H7 (cell line): ENCODE measurements around the gene ATP4A. TPM values are rescaled to one million over a fixed set of nuclear protein-coding genes. Genes with fewer than 3 reads are reported as not detected.

Source experiments
- DNase-seq: peaks from one replicate; pipeline ENCODE4 v3.0.0; 2012
- H3K27me3 ChIP-seq: 2 replicates; pipeline ENCODE4 v1.6.0; 2011; ENCODE audit warnings: mild to moderate bottlenecking, low read length; ENCODE audit not compliant: control insufficient read depth, insufficient read depth
- H3K36me3 ChIP-seq: replicated peaks from 2 replicates; pipeline ENCODE4 v1.5.1; 2011; ENCODE audit warnings: low read length; ENCODE audit not compliant: control insufficient read depth, insufficient read depth
- H3K4me3 ChIP-seq: 2 replicates; pipeline ENCODE4 v1.5.1; 2011; ENCODE audit warnings: low read depth, mild to moderate bottlenecking, control low read depth, low read length, moderate library complexity; ENCODE audit not compliant: insufficient read depth
- total RNA-seq: library from RNA; depleted of rRNA; stranded (reverse); fragments of >200 nt; shearing (Covaris generic); gene quantifications from 2 replicates; pipeline ENCODE4 v1.2.3, GENCODE V29; 2014

ATP4A gene
- total RNA-seq, 1 experiment from 2014 or later = 0.21 TPM

DNA sequence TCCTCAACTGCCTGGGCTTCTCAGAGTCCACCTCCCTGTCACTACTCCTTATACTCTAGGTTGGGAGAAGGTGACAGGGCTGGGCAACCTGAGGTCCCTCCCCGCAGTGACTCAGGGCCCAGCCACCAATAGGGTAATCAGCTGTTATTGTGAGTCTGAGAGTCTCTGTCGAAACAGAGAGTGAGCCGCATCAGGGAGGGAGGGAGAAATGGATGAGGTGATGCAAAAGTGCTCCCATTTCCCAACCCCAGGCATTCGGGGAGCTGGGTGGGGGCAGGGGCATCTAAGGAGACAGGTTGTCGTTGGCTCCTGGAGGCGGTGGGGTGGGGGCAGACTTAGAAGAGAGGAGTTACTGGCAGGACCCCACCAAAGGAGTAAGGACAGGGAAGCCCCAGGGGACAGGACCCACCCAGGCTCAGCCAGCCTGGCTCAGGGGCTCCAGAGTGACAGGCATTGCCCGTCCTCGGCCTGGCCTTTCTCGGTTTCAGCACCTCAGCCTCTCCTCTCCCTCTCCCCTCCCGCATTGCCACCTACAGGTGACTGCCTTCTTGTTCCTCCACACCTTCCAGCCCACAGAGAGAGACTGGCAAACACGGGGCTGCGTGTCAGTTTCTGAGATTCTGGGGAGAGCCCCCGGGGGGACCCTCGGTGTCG is 49.7 kb downstream of the ATP4A start, which contains the start of gene DMKN:
DMKN (minus strand) TSS at position 22 of the 654 bp plus-strand sequence. CDS start 174 bp downstream, outside the sequence.
- H3K36me3 ChIP-seq = no peaks in the 10 kb centered on the region
- peaks cover 4% of the 10 kb centered on the region for H3K27me3 ChIP-seq
- peak; percentile 85 for DNase-seq
- H3K4me3 ChIP-seq = peak within 1 kb of the TSS; percentile 41

DNA sequence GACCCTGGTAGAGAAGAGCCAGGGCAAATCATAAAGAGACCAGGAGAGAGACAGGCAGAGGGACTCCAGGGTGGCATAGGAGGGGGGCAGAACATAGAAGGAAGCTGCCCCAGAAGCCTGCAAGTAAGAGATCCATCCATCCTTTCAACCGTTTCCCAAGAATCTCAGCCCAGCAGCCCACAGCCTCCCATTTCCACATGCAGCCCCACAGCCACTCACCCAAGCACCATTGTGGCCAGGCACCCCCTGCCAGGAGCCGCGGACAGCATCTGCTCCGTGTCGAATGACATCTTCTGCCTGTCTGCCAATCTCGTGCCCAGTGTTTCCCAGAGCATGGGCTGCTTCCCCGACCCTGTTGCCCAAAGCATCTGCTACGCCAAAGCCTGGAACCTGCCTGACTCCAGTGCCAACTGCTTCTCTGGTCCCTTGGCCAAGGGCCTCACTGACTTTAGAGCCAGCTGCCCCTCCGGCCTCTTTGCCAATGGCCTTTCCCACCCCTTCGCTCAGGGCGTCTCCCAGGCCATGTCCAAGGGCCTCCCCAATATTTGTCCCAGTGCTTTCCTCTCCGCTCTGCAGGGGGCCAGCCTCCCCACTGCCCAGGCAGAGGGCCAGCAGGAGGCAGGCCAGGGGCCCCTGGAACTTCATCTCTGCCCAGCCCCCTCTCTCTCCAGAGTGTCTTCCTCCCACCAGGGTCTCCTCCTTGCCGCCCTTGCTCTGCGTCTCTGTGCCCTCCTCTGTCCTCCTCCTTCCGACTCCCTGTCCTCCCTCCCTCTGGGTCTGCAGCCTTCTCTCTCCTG is 50.4 kb downstream of the ATP4A start:
- H3K4me3 ChIP-seq = no peak overlapping the region
- H3K36me3 ChIP-seq = peaks cover under 1% of the 10 kb centered on the region; the same call in 1 of the 2 replicates
- peak; percentile 38 for DNase-seq
- peaks cover 4% of the 10 kb centered on the region for H3K27me3 ChIP-seq

DNA sequence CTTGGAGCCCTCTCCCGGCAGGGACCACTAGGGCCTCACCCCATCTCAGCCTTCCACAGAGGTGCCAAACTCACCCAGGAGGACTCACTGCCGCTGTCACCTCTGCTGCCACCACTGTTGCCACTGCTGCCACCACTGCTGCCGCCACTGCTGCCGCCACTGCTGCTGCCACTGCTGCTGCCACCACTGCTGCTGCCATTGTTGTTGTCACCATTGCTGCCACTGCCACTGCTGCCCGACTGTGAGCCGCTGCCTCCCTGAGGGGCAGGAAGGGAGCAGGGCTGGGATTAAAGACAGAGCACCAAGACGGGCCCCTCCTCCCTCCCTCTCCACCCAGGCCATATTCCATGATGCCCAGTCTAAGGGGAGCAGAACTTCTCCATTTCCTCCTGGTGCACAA is 52.1 kb downstream of the ATP4A start:
- peaks cover 4% of the 10 kb centered on the region for H3K27me3 ChIP-seq
- no peak for DNase-seq
- no peak overlapping the region for H3K4me3 ChIP-seq
- peaks cover 9% of the 10 kb centered on the region for H3K36me3 ChIP-seq

DNA sequence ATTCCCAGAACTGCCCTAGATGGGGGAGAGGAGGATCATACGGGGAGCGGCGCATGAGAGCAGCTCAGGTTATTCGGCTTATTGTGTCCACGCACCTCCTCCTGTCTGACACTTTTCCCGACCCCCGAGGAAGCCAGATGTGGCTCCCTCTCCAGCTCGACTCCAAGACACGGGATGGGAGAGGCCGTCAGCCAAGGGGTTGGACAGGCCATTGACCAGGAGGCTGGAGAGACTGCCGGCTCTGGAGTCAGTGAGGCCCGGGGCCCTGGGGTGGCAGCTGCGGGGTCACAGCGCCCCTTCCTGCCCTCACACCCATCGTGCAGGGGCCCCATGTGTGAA is 52.9 kb downstream of the ATP4A start:
- H3K4me3 ChIP-seq = peak overlapping the region; percentile 6; the same call in 1 of the 2 replicates
- DNase-seq = no peak
- H3K36me3 ChIP-seq = peaks cover 16% of the 10 kb centered on the region
- H3K27me3 ChIP-seq = peaks cover 4% of the 10 kb centered on the region

DNA sequence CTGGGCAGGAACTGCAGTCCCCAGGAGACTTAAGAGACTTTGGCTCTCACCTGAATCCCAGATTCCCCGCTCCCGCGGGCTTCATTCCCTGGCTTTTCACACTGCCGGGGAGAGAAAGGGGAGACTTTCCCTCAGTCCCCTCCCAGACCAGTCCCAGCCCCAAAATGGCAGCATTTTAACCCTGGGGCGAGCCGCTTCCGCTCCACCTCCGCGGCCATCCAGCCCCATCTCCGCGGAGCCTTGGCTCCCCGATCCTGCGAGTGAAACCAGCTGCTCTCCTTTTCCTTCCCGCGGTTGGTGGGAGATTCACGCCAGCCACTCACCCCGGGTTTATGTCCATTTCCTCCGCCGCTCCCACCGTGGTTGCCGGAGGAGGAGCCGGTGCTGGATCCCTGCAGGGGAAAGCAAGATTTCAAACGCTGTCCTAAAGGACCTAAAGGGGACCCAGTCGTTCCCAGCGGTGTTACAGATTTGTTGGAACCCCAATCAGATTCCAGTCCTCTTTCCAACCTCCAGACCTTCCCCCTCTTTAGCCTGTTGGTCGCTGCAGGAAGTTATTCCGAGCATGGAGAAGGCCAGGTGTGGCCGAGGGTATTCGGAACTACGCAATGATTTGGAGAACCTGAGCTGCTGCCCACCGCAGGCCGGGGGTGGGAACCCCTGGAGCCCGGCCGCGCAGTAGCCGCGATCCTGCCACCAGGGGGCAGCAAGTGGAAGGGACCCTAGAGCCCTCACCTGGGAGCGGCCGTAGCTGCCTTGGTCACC is 53.4 kb downstream of the ATP4A start:
- Histone ChIP-seq H3K36me3 (peaks cover 21% of the 10 kb centered on the region), H3K27me3 (peaks cover 4% of the 10 kb centered on the region), H3K4me3 (peak overlapping the region; percentile 66)
- peak; percentile 99 for DNase-seq

DNA sequence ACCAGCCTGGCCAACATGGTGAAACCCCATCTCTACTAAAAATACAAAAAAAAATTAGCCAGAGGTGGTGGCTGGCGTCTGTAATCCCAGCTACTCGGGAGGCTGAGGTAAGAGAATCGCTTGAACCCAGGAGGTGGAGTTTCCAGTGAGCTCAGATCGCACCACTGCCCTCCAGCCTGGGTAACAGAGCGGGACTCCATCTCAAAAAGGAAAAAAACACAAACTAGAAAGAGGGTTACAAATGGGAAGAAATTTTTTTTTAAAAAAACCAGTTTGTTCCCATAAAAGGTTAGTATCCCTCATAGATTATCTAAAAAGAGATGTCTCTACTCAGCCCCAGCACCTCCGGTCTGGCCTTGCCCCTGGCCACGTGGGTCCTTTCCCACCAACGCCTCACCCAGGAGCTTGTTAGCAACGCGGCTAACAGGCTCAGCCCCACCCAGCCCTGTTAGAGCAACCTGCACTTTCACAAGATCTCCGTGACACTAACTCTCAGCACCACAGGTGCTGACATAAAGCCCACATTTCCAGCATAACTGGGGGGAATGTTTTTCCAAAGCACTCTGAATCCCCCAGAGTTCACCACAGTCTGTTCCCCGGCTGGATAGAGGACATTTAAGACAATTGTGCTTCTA is 54.3 kb downstream of the ATP4A start:
- Histone ChIP-seq H3K4me3 (peak overlapping the region; percentile 66), H3K27me3 (peaks cover 2% of the 10 kb centered on the region), H3K36me3 (peaks cover 24% of the 10 kb centered on the region)
- peak; percentile 81 for DNase-seq

DNA sequence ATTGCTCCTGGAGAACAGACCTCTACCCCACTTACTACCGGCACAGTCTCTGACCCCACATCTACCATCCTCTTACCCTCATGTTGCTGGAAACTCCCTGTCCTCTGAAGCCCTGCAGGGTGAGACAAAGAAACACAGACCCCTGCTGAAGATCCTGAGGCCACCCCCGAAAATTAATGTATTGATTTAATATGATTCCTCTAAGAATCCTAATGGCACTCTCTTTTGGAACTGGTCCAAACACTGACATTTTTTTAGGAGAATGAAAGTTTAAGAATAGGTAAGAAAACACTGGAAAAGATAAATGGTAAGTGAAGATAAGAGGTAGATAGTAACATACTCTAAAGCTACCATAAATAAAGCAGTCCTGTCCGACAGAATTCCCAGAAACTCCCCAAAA is 55.3 kb downstream of the ATP4A start:
- Histone ChIP-seq H3K27me3 (peaks cover 2% of the 10 kb centered on the region), H3K36me3 (peaks cover 29% of the 10 kb centered on the region), H3K4me3 (no peak overlapping the region)
- no peak for DNase-seq

DNA sequence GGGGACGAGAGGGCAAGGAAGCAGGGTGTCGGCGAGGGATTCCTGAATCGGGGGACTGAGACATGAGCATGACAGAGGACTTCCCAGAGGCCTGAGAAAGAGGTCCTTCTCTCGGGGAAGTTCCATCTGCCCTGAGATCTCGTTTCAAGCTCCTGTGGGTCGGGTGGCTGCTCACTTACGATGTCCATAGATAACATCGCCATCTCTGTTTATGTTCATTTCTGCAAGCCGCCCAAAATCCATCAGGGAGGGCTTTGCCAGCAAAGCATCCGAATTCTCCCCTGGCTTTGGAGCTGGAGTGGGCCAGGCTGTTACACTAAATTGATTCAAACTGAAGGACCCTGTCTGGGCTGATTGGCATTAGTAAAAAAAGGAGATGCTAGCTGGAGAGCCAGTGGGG is 55.9 kb downstream of the ATP4A start:
- Histone ChIP-seq H3K4me3 (no peak overlapping the region), H3K36me3 (peaks cover 29% of the 10 kb centered on the region), H3K27me3 (no peaks in the 10 kb centered on the region; the same call in 1 of the 2 replicates)

DNA sequence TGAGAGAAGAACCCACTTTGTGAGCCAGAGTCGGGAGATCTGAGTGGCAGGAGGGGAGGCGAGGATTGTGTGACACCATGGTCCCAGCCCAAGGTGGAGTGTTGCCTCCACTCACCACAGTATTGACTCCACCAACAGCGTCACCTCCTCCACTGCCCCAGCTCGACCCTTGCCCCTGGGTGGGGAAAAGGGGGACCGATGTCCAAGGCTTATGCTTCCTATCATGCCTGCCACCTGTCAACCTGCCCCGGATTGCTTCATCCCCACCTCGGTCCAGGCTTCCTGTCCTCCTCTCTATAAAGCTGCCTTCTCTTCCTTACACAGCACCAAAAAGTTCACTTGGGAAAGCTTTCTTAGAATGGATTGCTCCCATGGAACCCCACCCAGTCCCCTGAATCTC is 57.4 kb downstream of the ATP4A start:
- H3K36me3 ChIP-seq = peaks cover 35% of the 10 kb centered on the region
- no peak for DNase-seq
- no peaks in the 10 kb centered on the region for H3K27me3 ChIP-seq
- no peak overlapping the region for H3K4me3 ChIP-seq

More for the DNA sequence above, 55.9 kb downstream of the ATP4A start:
- no peak for DNase-seq

DNA sequence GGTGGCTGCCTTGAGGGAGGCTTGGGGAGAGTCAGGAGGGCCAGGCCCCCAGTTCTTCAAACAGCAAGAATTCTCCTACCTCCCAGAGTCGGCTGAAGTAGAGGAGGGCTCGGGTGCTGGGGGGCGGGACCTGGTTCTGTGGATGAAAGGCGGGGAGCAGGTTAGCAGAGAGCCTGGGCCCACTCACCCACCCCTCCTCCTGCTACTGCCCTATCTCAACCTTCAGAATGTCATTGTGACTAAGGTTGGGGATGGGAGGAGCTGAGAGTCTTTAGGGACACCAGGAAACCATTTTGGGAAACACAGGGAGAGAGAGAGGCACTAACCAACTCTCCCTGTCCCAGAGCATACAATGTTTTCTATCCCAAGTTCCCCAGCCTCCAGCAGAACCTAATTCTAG is 60.7 kb downstream of the ATP4A start:
- H3K4me3 ChIP-seq = no peak overlapping the region
- H3K36me3 ChIP-seq = peaks cover 47% of the 10 kb centered on the region
- no peak for DNase-seq
- no peaks in the 10 kb centered on the region for H3K27me3 ChIP-seq

DNA sequence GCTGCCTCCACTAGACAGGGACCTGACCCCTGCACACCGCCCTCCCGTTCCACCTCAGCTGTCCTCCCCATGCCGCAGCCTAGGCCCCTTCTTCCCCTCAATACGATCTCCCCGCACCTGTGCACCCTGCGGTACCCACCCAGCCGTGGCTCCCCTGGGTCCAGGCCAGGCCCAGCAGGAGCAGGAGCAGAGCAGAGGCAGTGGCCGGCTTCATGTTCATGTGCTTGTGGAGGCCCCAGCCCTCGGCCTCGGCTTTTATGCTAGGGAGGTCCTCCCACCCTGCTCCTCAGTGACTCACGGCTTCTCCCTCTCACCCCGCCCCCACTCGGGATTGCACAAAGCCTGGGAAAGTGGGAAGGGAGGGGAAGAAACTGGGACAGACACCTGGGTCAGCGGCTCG is 61.8 kb downstream of the ATP4A start:
- H3K27me3 ChIP-seq = no peaks in the 10 kb centered on the region
- no peak overlapping the region for H3K4me3 ChIP-seq
- no peak for DNase-seq
- H3K36me3 ChIP-seq = peaks cover 44% of the 10 kb centered on the region

DNA sequence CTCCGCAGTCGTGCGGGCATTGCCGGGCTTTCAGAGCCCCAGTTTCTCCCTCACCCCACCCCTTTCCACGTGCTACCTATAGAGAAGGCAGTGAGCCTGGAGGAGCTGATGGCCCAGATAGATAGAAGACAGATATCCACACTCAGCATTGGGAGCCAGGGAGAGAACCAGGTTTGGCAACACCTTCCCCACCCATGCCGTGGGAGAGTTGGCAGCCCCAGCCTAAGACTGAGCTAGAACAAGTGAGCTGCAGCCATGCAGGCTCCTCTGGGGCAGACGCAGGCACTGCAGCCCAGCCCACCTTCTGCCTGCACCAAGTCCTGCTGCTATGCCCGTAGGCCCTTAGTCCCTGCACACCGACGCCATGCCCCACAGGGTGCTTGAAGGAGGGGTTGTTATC is 62.8 kb downstream of the ATP4A start:
- H3K4me3 ChIP-seq = no peak overlapping the region
- peaks cover 35% of the 10 kb centered on the region for H3K36me3 ChIP-seq
- H3K27me3 ChIP-seq = no peaks in the 10 kb centered on the region
- no peak for DNase-seq
